Spinal cord (tissue), 10 donors: Measurements from ENCODE around the gene SLC66A1. TPM values are rescaled to one million over a fixed set of nuclear protein-coding genes. Genes with fewer than 3 reads are reported as not detected.

Experiments used
- DNase-seq, 6 donors: peaks; one replicate each; pipeline versions ENCODE4 v3.0.0 to v3.0.0-alpha.2; 2013 to 2015; ENCODE audit warnings: low spot score in 6 of 6, low read depth in 4 of 6
- H3K27ac ChIP-seq: one replicate; pipeline ENCODE4 v1.5.1; 2013; ENCODE audit warnings: low read depth, low read length, control low read depth
- H3K27me3 ChIP-seq: one replicate; pipeline ENCODE4 v1.6.1; 2013; ENCODE audit warnings: low read length; ENCODE audit not compliant: control insufficient read depth, insufficient read depth
- H3K36me3 ChIP-seq: one replicate; pipeline ENCODE4 v1.6.1; 2013; ENCODE audit warnings: low read length; ENCODE audit not compliant: control insufficient read depth, insufficient read depth
- H3K4me1 ChIP-seq: one replicate; pipeline ENCODE4 v1.6.1; 2013; ENCODE audit warnings: low read length; ENCODE audit not compliant: control insufficient read depth, insufficient read depth
- H3K4me3 ChIP-seq: one replicate; pipeline ENCODE4 v1.5.1; 2013; ENCODE audit warnings: low read depth, low read length, control low read depth
- H3K9me3 ChIP-seq: one replicate; pipeline ENCODE4 v1.6.1; 2013; ENCODE audit warnings: low read length; ENCODE audit not compliant: control insufficient read depth, insufficient read depth
- WGBS: methylation state at CpG from one replicate; pipeline ENCODE4 v1.1.5; 2013; ENCODE audit warnings: missing lambda C conversion rate; ENCODE audit not compliant: insufficient coverage; 5-methylcytosine and 5-hydroxymethylcytosine counted together
- polyA plus RNA-seq, 2 donors: library from polyadenylated mRNA; unstranded; fragments of 120-200 nt; gene quantifications; one replicate each; pipeline ENCODE4 v1.2.1, GENCODE V29; 2013; ENCODE audit not compliant: insufficient read length in 2 of 2
- total RNA-seq, 2 donors: library from RNA; depleted of rRNA in 1 of 2; stranded (reverse); fragments of 120-200 nt in 1 of 2; fragments of >200 nt in 1 of 2; gene quantifications; one replicate each; pipeline versions ENCODE4 v1.2.3 to v1.2.4, GENCODE V29; 2013 to 2014
- donor health status: healthy.

Gene SLC66A1
- total and polyA plus RNA-seq, 4 donors, result 12.2 to 24.0 (median 19.5) TPM

- no peak overlapping the region for H3K4me3 ChIP-seq
- peaks cover 76% of the 10 kb centered on the region for H3K36me3 ChIP-seq
- WGBS, result 84% methylated on average over 10 of the region's 10 CpGs
- no peaks in the 10 kb centered on the region for H3K27me3 ChIP-seq
- no peak overlapping the region for H3K27ac ChIP-seq
- H3K4me1 ChIP-seq, result no peaks in the 10 kb centered on the region
- DNase-seq, result no peak
- no peaks in the 10 kb centered on the region for H3K9me3 ChIP-seq
Observed at GRCh38 chr1:19322481-19322880, 10.4 kb downstream of the SLC66A1 start.

GRCh38 chr1:19323987-19324664 lies 12.0 kb downstream of the SLC66A1 start:
- 93% methylated on average over 22 of the region's 23 CpGs for WGBS
- H3K4me1 ChIP-seq, result no peaks in the 10 kb centered on the region

GRCh38 chr1:19324665-19324990 lies 12.5 kb downstream of the SLC66A1 start:
- no peak for DNase-seq
- 99% methylated on average over 9 of the region's 9 CpGs for WGBS
- H3K27ac ChIP-seq, result no peak overlapping the region
- H3K27me3 ChIP-seq, result no peaks in the 10 kb centered on the region
- H3K9me3 ChIP-seq, result no peaks in the 10 kb centered on the region
- no peak overlapping the region for H3K4me3 ChIP-seq
- H3K4me1 ChIP-seq, result no peaks in the 10 kb centered on the region
- peaks cover 80% of the 10 kb centered on the region for H3K36me3 ChIP-seq

More at GRCh38 chr1:19323987-19324664, 12.0 kb downstream of the SLC66A1 start:
- H3K4me3 ChIP-seq, result no peak overlapping the region
- no peak for DNase-seq
- H3K36me3 ChIP-seq, result peaks cover 77% of the 10 kb centered on the region
- no peak overlapping the region for H3K27ac ChIP-seq
- H3K27me3 ChIP-seq, result no peaks in the 10 kb centered on the region
- no peaks in the 10 kb centered on the region for H3K9me3 ChIP-seq

GRCh38 chr1:19325368-19325957 lies 13.3 kb downstream of the SLC66A1 start:
- no peak for DNase-seq
- 93% methylated on average over 18 of the region's 19 CpGs for WGBS
- H3K27me3 ChIP-seq, result no peaks in the 10 kb centered on the region
- no peaks in the 10 kb centered on the region for H3K9me3 ChIP-seq
- H3K4me3 ChIP-seq, result no peak overlapping the region
- H3K4me1 ChIP-seq, result no peaks in the 10 kb centered on the region
- H3K27ac ChIP-seq, result no peak overlapping the region
- H3K36me3 ChIP-seq, result peaks cover 84% of the 10 kb centered on the region

GRCh38 chr1:19325958-19326747 lies 14.0 kb downstream of the SLC66A1 start:
- H3K4me3 ChIP-seq, result no peak overlapping the region
- WGBS, result 91% methylated on average over 19 of the region's 32 CpGs
- DNase-seq, result no peak
- H3K36me3 ChIP-seq, result peaks cover 91% of the 10 kb centered on the region
- H3K4me1 ChIP-seq, result no peaks in the 10 kb centered on the region
- H3K9me3 ChIP-seq, result no peaks in the 10 kb centered on the region
- H3K27me3 ChIP-seq, result no peaks in the 10 kb centered on the region
- H3K27ac ChIP-seq, result no peak overlapping the region

DNA sequence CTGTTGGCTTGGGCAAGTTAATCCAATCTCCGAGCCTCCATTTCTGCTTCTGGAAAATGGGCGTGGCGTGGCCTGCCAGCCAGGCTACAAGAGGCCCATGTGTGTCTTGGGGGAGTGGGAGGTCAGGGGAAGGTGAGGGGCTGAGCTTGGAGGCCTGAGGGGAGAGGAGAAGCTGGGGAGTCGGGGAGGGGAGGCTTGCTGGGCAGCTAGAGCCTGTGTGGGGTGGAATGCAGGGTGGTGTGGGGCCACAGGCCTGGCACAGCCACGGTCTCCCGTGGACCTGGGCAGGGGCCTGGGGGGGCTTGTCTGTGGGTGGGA lies 14.6 kb downstream of the SLC66A1 start:
- no peak overlapping the region for H3K4me3 ChIP-seq
- no peaks in the 10 kb centered on the region for H3K27me3 ChIP-seq
- H3K27ac ChIP-seq, result no peak overlapping the region
- WGBS, result 93% methylated on average over 6 of the region's 6 CpGs
- no peaks in the 10 kb centered on the region for H3K4me1 ChIP-seq
- DNase-seq, result no peak
- H3K36me3 ChIP-seq, result peaks cover 97% of the 10 kb centered on the region
- no peaks in the 10 kb centered on the region for H3K9me3 ChIP-seq

DNA sequence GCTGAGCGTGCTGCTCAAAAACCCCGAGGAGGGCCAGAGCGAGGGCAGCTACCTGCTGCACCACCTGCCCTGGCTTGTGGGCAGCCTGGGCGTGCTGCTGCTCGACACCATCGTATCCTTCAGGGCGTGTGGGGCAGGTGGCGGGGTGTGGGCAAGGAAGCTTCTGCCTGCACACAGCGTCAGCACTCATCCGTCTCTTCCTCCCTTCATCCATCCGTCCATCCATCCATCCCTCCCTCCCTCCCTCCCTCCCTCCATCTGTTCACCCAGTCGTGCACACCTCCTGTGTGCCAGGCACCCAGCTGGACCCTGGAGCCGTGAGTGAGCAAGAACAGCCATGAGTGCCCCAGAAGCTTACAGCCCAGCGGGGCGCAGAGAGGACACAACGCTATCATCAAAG lies 15.2 kb downstream of the SLC66A1 start:
- Histone ChIP-seq H3K27ac (no peak overlapping the region), H3K27me3 (no peaks in the 10 kb centered on the region), H3K4me1 (no peaks in the 10 kb centered on the region), H3K4me3 (no peak overlapping the region), H3K36me3 (peaks cover 97% of the 10 kb centered on the region), H3K9me3 (no peaks in the 10 kb centered on the region)
- 92% methylated on average over 8 of the region's 16 CpGs for WGBS
- DNase-seq, result no peak

- 89% methylated on average over 7 of the region's 9 CpGs for WGBS
- H3K4me1 ChIP-seq, result no peaks in the 10 kb centered on the region
- H3K36me3 ChIP-seq, result peaks cover 97% of the 10 kb centered on the region
- H3K9me3 ChIP-seq, result no peaks in the 10 kb centered on the region
- H3K27me3 ChIP-seq, result no peaks in the 10 kb centered on the region
- DNase-seq, result no peak
- no peak overlapping the region for H3K4me3 ChIP-seq
- H3K27ac ChIP-seq, result no peak overlapping the region
Observed at GRCh38 chr1:19327736-19328135, 15.6 kb downstream of the SLC66A1 start.

- DNase-seq, result no peak
- H3K27me3 ChIP-seq, result no peaks in the 10 kb centered on the region
- H3K4me3 ChIP-seq, result no peak overlapping the region
- H3K36me3 ChIP-seq, result peaks cover 97% of the 10 kb centered on the region
- WGBS, result 93% methylated on average over 15 of the region's 18 CpGs
- H3K4me1 ChIP-seq, result no peaks in the 10 kb centered on the region
- H3K27ac ChIP-seq, result no peak overlapping the region
- no peaks in the 10 kb centered on the region for H3K9me3 ChIP-seq
Observed at GRCh38 chr1:19328486-19328885, 16.4 kb downstream of the SLC66A1 start.

DNA sequence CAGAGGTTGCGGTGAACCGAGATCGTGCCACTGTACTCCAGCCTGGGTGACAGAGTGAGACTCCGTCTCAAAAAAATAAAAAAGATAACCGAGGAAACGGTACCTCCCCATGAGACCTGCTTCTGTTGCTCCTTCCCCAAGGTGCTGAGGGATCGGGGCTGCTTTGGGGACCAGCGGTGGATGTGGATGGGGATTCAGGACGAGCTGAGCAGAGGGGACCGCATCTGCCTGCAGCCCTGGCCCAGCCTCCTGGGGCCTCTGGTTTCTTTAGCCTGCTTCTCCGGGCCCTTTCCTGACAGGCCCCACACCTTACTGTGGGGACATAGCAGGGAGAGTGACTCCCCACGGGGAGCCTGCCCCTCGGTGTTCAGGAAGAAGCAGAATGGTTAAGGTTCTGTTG lies 17.1 kb downstream of the SLC66A1 start:
- Histone ChIP-seq H3K36me3 (peaks cover 93% of the 10 kb centered on the region), H3K27ac (no peak overlapping the region), H3K9me3 (no peaks in the 10 kb centered on the region), H3K27me3 (no peaks in the 10 kb centered on the region), H3K4me3 (no peak overlapping the region), H3K4me1 (no peaks in the 10 kb centered on the region)
- 89% methylated on average over 9 of the region's 13 CpGs for WGBS
- no peak for DNase-seq
